HEK293T (cell line): ENCODE results near the gene CPA1.

ENCODE experiments used
- FOXK2 ChIP-seq: fragments of 450-650 bp; IDR thresholded peaks from 2 replicates; pipeline ENCODE4 v1.6.1; 2016; ENCODE audit warnings: mild to moderate bottlenecking
- FOXM1 ChIP-seq: fragments of 450-650 bp; IDR thresholded peaks from 2 replicates; pipeline ENCODE4 v1.6.1; 2017; ENCODE audit warnings: mild to moderate bottlenecking, borderline replicate concordance
- HDGF ChIP-seq: fragments of 450-650 bp; IDR thresholded peaks from 2 replicates; pipeline ENCODE4 v1.6.1; 2017; ENCODE audit warnings: antibody characterized with exemption, borderline replicate concordance
- L3MBTL2 ChIP-seq: fragments of 450-650 bp; conservative IDR thresholded peaks from 2 replicates; pipeline ENCODE4 v1.6.1; 2016; ENCODE audit warnings: mild to moderate bottlenecking
- SP1 ChIP-seq: fragments of 450-650 bp; IDR thresholded peaks from 2 replicates; pipeline ENCODE4 v1.6.1; 2017
- SUZ12 ChIP-seq: fragments of 450-650 bp; IDR thresholded peaks from 2 replicates; pipeline ENCODE4 v1.6.1; 2016; ENCODE audit warnings: mild to moderate bottlenecking
- TARDBP ChIP-seq: fragments of 450-650 bp; IDR thresholded peaks from 2 replicates; pipeline ENCODE4 v1.6.1; 2016

DNA sequence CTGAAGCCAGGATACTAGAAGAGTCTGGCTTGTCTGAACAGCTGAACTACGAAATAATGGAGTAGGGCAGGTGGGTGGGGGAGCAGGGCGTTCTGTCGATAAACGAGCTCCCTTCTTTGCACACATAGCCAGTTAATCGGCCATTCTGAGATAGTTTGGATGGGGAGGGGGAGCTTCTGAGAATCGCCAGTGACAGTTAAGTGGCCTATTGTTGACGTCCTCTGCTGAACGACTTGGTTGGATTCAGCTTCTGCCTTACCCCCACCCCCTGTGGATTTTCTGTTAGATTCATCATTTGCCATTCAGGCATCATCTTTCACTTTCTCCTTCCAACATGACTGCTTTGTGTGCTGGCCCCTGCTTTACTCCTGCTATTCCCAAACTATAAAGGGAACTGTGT lies 35.2 kb upstream of the CPA1 start:
- TF ChIP-seq SP1 (no peak), TARDBP (no peak), FOXM1 (no peak), HDGF (no peak), SUZ12 (no peak), L3MBTL2 (no peak), FOXK2 (no peak)
